Fibroblast of villous mesenchyme (primary cell): ENCODE measurements around the gene PDX1. TPM values are rescaled to one million over a fixed set of nuclear protein-coding genes. Genes with fewer than 3 reads are reported as not detected.

ENCODE experiments used
- DNase-seq: peaks from one replicate; pipeline ENCODE4 v3.0.0-alpha.2; 2010; ENCODE audit warnings: low read depth
- H3K4me3 ChIP-seq: 2 replicates; pipeline ENCODE4 v1.5.1; 2011; ENCODE audit warnings: low read depth, mild to moderate bottlenecking, low read length
- total RNA-seq: library from RNA; depleted of rRNA; stranded (reverse); fragments of >200 nt; gene quantifications from 2 replicates; pipeline ENCODE4 v1.2.3, GENCODE V29; 2012
- TF ChIP-seq, protein P1 (sequence below): IDR thresholded peaks from 2 replicates; pipeline ENCODE4 v1.5.1; 2012; ENCODE audit warnings: low read depth, mild to moderate bottlenecking, low read length; ENCODE audit not compliant: insufficient read depth

The PDX1 gene
- total RNA-seq, 1 donor, result not detected

- DNase-seq, result no peak
- TF ChIP-seq, protein P1, sequence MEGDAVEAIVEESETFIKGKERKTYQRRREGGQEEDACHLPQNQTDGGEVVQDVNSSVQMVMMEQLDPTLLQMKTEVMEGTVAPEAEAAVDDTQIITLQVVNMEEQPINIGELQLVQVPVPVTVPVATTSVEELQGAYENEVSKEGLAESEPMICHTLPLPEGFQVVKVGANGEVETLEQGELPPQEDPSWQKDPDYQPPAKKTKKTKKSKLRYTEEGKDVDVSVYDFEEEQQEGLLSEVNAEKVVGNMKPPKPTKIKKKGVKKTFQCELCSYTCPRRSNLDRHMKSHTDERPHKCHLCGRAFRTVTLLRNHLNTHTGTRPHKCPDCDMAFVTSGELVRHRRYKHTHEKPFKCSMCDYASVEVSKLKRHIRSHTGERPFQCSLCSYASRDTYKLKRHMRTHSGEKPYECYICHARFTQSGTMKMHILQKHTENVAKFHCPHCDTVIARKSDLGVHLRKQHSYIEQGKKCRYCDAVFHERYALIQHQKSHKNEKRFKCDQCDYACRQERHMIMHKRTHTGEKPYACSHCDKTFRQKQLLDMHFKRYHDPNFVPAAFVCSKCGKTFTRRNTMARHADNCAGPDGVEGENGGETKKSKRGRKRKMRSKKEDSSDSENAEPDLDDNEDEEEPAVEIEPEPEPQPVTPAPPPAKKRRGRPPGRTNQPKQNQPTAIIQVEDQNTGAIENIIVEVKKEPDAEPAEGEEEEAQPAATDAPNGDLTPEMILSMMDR, result no peak
- no peak overlapping the region for H3K4me3 ChIP-seq
Observed at GRCh38 chr13:27964741-27965323, 45.0 kb downstream of the PDX1 start.

GRCh38 chr13:27965343-27965739 lies 45.5 kb downstream of the PDX1 start:
- TF ChIP-seq, protein P1, result no peak
- H3K4me3 ChIP-seq, result no peak overlapping the region
- no peak for DNase-seq

DNA sequence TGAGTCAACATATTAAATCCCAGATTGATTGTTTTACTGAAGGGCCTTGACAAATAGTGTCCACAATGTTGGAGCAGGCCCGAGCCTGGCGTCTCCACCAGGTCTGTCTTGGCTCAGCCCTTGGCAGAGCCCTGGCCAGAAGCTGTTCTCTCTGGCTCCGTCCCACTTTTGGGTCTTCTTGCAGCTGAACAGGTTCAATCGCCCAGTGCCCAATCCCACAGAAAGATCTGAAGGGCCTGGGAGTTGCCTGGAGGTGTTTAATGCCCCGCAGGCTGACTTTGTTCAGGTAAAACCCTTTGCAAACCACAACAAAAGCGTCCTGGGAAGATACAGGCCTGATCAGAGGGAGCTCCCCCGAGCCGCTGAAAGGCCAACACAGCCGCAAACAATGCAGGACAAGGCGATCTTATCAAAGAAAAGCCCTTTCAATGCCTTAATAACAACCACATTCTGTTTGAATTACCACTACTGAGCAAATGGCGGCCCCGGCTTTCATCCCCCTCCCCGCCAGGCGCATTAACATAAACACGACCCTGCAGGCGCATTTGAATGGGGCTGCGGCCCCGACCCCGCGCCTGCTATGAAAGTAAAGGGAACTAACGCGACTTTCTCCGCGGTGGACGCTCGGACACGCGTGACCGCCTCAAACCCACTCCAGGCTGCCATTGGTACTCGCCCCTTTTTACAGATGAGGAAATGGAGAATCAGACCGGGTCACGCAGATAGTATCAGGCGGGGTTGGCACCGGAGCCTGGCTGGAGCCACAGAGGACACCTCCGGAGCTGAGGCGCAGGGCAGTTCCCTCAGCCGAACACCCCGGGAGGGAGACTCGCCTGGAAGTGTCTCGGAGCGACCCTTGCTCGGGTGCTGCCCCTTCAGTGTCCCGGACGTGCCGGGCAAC lies 46.2 kb downstream of the PDX1 start:
- H3K4me3 ChIP-seq, result no peak overlapping the region
- TF ChIP-seq, protein P1, result no peak
- DNase-seq, result no peak

GRCh38 chr13:27966641-27967202 lies 46.9 kb downstream of the PDX1 start:
- DNase-seq, result no peak
- no peak overlapping the region for H3K4me3 ChIP-seq
- TF ChIP-seq, protein P1, result no peak

DNA sequence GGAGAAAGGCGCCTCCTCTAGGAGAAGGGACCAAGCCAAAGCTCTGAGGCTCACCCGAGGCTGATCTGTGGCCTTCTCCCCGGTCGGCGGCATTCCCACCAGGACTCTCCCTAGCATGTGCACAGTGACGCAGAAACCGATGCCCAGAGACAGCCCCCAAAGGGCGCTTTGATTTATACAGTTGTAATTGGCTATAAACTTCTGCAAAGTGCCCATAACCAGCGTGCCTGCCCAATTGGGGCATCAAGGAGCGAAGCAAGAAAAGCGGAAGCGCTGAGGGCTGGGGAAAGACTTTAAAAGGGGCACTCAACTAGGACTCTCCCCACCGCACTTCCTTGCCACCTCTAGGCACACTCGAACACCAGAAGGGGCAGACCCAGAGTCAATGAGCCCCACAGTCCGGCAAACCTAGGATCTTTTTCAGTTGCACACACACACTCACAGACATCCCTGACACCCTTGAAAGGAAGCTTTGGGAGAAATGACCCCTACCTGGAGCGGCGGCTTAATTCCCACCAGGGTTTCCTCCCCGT lies 47.5 kb downstream of the PDX1 start:
- H3K4me3 ChIP-seq, result no peak overlapping the region
- TF ChIP-seq, protein P1, result no peak
- no peak for DNase-seq

DNA sequence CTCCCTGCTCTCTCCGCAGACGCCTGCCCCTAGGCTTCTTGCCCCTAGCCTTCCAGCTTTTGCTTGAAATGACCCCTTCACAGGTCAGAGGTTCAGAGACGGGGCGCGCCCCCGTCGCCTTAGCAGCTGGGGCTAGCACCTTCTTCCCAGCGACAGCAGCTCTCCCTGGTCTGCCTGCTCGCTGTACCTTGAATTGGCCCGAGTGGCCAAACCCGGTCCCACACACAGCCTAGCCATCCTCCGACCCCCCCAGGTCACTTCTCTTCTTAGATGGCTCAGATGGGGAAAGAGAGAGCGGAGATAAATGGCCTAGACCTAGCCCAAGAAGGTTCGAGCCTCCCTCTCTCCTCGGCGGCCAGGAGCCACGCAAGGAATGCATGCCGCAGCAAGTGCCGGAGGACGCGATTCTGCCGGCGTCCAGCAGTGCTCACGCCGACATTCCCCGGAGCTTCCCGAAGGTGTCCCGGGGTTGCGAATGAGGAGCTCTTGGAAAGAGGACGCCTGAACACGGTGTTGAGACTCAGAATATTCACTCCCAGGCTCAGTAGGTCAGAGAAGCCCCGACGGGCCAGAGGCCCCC lies 48.0 kb downstream of the PDX1 start:
- DNase-seq, result no peak
- TF ChIP-seq, protein P1, result no peak
- H3K4me3 ChIP-seq, result no peak overlapping the region
